ENCODE data around the gene PLEKHH3. TPM values are rescaled to one million over a fixed set of nuclear protein-coding genes. Genes with fewer than 3 reads are reported as not detected.

The PLEKHH3 gene
- total and polyA plus RNA-seq, 2 of the 4 experiments (the other 2 are of a cell fraction), result 2.9 to 10.5 TPM

DNA sequence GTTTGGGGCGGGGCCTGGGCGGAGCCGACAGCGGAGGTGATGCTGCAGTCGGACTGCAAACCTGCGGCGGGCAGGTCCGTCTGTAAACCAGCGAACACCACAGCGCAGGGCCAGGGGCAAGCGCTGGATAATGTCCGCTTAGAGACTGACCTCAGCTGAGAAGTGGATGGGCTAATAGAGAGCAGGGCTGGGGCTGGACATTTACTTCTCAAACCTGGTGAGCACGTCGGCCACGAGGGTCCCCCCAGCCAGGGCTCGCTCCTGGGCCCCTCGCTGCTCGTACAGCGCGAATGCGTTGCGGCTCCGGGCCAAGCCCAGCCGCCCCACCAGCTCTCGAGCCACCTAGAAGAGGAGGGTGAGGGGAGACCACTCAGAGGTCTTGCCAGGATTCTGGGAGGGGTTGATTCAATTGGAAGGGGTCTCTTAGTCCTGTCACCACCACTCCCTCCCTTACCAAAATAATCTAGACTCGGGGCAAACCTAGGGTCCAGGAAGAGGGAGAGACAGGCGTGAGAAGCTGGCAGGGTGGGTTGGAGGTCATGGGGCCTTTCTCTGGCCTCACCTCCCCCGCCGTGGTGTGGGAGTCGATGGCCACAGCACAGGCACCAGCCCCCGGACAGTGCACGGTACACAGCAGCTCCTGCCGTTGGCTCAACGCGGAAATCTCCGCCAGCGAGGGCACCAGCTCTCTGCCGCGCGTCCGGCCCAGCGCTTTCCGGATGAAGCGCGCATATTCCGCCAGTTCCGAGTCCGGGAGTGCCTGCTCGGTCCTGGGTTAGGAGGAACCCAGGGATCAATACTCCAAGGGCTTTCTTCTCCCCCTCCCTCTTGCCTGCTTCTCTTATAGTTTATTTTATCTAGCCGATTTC is 5.8 kb downstream of the PLEKHH3 start:
- POLR2A ChIA-PET (ENCODE audit: unreplicated experiment), result interaction anchor here (0.6 kb wide), 1 partner anchor 10 kb away, joined by 5 read pairs; no protein-coding TSS in a partner anchor
- Histone ChIP-seq H2BK120ac (ENCODE audit: low read depth, low read length) (no peak overlapping the region), H3K9me1 (ENCODE audit: insufficient read depth, low read length) (peaks cover 12% of the 10 kb centered on the region), H4K5ac (ENCODE audit: low read depth, low read length) (no peak overlapping the region), H2AK5ac (ENCODE audit: low read depth, low read length) (no peak overlapping the region), H2BK15ac (ENCODE audit: low read depth, low read length) (no peak overlapping the region), H2AK9ac (replicated peaks; ENCODE audit: low read depth, low read length, poor library complexity) (no peak overlapping the region), H3K23ac (ENCODE audit: low read depth, low read length) (no peak overlapping the region), H3K36me3 (ENCODE audit: control insufficient read depth, insufficient read depth, low read length) (peaks cover 61% of the 10 kb centered on the region), H3K56ac (ENCODE audit: extremely low read depth, insufficient read depth, low read length) (no peak overlapping the region), H3K4me2 (ENCODE audit: low read depth, low read length) (no peak overlapping the region), H3K27me3 (ENCODE audit: control insufficient read depth, insufficient read depth, low read length) (no peaks in the 10 kb centered on the region), H3K4me3 (ENCODE audit: insufficient read depth, low read depth, low read length) (no peak overlapping the region), H4K91ac (ENCODE audit: insufficient read depth, low read depth, low read length) (no peak overlapping the region), H3K4ac (ENCODE audit: low read depth, low read length) (no peak overlapping the region), H3K14ac (replicated peaks; ENCODE audit: low read depth, low read length) (no peak overlapping the region), H4K20me1 (ENCODE audit: insufficient read depth, low read length) (peaks cover 45% of the 10 kb centered on the region), H3K9me3 (ENCODE audit: control insufficient read depth, insufficient read depth, low read length) (no peaks in the 10 kb centered on the region), H2AFZ (replicated peaks; ENCODE audit: low read length, poor library complexity) (no peak overlapping the region), H3K27ac (ENCODE audit: insufficient read depth, low read length) (no peak overlapping the region), H4K8ac (ENCODE audit: low read depth in 2 of 2, low read length in 2 of 2) (no peak overlapping the region), H2BK20ac (ENCODE audit: low read depth, low read length) (no peak overlapping the region), H2BK5ac (ENCODE audit: low read depth, low read length, poor library complexity, severe bottlenecking) (no peak overlapping the region), H3K79me1 (ENCODE audit: low read depth in 1 of 2, low read length in 2 of 2) (peaks cover 11 to 64% of the 10 kb centered on the region in 2 experiments; a peak in 3 of 4 replicates), H3K4me1 (ENCODE audit: control insufficient read depth, insufficient read depth, low read length) (peaks cover 24% of the 10 kb centered on the region), H3K9ac (ENCODE audit: low read depth, low read length) (no peak overlapping the region), H3K18ac (ENCODE audit: low read depth, low read length) (no peak overlapping the region)
- TF ChIP-seq POLR2A (IDR thresholded peaks at IDR 0.05; ENCODE audit: low read depth, low read length) (no peak), MAZ (IDR thresholded peaks at IDR 0.05; ENCODE audit: borderline replicate concordance, low read depth, low read length) (no peak), BHLHE40 (IDR thresholded peaks at IDR 0.05; ENCODE audit: low read depth, low read length) (no peak), MAFK (IDR thresholded peaks at IDR 0.05; ENCODE audit: low read depth, low read length) (no peak), RFX5 (IDR thresholded peaks at IDR 0.05; ENCODE audit: low read depth, low read length) (no peak), FOS (IDR thresholded peaks at IDR 0.05; ENCODE audit: low read depth, low read length) (no peak)
- TF ChIP-seq, protein P1, sequence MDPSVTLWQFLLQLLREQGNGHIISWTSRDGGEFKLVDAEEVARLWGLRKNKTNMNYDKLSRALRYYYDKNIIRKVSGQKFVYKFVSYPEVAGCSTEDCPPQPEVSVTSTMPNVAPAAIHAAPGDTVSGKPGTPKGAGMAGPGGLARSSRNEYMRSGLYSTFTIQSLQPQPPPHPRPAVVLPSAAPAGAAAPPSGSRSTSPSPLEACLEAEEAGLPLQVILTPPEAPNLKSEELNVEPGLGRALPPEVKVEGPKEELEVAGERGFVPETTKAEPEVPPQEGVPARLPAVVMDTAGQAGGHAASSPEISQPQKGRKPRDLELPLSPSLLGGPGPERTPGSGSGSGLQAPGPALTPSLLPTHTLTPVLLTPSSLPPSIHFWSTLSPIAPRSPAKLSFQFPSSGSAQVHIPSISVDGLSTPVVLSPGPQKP (IDR thresholded peaks at IDR 0.05; ENCODE audit: borderline replicate concordance, low read depth, low read length), result no peak
- TF ChIP-seq, protein P2, sequence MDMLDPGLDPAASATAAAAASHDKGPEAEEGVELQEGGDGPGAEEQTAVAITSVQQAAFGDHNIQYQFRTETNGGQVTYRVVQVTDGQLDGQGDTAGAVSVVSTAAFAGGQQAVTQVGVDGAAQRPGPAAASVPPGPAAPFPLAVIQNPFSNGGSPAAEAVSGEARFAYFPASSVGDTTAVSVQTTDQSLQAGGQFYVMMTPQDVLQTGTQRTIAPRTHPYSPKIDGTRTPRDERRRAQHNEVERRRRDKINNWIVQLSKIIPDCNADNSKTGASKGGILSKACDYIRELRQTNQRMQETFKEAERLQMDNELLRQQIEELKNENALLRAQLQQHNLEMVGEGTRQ (IDR thresholded peaks at IDR 0.05; ENCODE audit: low read depth, low read length), result no peak
- TF ChIP-seq, protein P3, sequence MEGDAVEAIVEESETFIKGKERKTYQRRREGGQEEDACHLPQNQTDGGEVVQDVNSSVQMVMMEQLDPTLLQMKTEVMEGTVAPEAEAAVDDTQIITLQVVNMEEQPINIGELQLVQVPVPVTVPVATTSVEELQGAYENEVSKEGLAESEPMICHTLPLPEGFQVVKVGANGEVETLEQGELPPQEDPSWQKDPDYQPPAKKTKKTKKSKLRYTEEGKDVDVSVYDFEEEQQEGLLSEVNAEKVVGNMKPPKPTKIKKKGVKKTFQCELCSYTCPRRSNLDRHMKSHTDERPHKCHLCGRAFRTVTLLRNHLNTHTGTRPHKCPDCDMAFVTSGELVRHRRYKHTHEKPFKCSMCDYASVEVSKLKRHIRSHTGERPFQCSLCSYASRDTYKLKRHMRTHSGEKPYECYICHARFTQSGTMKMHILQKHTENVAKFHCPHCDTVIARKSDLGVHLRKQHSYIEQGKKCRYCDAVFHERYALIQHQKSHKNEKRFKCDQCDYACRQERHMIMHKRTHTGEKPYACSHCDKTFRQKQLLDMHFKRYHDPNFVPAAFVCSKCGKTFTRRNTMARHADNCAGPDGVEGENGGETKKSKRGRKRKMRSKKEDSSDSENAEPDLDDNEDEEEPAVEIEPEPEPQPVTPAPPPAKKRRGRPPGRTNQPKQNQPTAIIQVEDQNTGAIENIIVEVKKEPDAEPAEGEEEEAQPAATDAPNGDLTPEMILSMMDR (conservative IDR thresholded peaks at IDR 0.05; ENCODE audit: low read depth, low read length), result no peak
- no peak for DNase-seq
- ATAC-seq (ENCODE audit: low read depth), result no peak
- intact Hi-C loops (cut with micrococcal nuclease) (no loop called here), dilution Hi-C loops (cut with HindIII; ENCODE audit: low sequenced_read_pairs, unreplicated experiment) (no loop called here), in situ Hi-C loops (cut with MboI; ENCODE audit: low sequenced_read_pairs) (no loop called here)
- CTCF ChIA-PET, result no interaction called here
- 86% methylated on average over 16 of the region's 50 CpGs; no CpG with 5 or more reads in 1 of the 2 experiments for WGBS, 2 experiments (ENCODE audit: extremely low coverage in 2 of 2, insufficient read length in 1 of 2)
- no TSS peak for BruUV-seq (replicated peaks)
